ENCODE results near the gene CDKN2B-AS1. TPM values are rescaled to one million over a fixed set of nuclear protein-coding genes. Genes with fewer than 3 reads are reported as not detected.
A peak's percentile ranks its signal among the peaks of the same experiment; 100 is the strongest.

The CDKN2B-AS1 gene
- total RNA-seq, 1 donor: 9.5 TPM

GRCh38 chr9:21996858-21997257 is 2.3 kb downstream of the CDKN2B-AS1 start:
- no peak for DNase-seq (ENCODE audit: low read depth)

DNA sequence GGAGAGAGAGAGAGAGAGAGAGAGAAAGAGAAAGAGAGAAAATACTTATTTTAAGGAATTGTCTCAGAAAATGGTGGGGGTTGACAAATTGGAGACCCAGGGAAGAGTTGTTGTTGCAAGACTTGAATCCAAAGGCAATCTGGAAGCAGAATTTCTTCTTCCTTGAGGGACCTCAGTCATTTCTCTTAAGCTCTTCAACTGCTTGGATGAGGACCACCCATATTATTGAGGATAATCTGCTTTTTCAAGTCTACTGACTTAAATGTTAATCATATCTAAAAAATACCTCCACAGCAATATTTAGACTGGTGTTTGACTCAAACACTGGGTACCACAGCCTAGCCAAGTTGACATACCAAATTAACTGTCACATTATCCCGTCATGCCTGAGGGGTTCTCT is 2.9 kb downstream of the CDKN2B-AS1 start:
- no peak overlapping the region for H3K4me3 ChIP-seq (ENCODE audit: low read depth, low read length)
- no peak for DNase-seq (ENCODE audit: low read depth)
- TF ChIP-seq, protein P1, sequence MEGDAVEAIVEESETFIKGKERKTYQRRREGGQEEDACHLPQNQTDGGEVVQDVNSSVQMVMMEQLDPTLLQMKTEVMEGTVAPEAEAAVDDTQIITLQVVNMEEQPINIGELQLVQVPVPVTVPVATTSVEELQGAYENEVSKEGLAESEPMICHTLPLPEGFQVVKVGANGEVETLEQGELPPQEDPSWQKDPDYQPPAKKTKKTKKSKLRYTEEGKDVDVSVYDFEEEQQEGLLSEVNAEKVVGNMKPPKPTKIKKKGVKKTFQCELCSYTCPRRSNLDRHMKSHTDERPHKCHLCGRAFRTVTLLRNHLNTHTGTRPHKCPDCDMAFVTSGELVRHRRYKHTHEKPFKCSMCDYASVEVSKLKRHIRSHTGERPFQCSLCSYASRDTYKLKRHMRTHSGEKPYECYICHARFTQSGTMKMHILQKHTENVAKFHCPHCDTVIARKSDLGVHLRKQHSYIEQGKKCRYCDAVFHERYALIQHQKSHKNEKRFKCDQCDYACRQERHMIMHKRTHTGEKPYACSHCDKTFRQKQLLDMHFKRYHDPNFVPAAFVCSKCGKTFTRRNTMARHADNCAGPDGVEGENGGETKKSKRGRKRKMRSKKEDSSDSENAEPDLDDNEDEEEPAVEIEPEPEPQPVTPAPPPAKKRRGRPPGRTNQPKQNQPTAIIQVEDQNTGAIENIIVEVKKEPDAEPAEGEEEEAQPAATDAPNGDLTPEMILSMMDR (IDR thresholded peaks at IDR 0.05; ENCODE audit: insufficient read depth, low read depth, low read length): no peak

More at GRCh38 chr9:21996858-21997257, 2.3 kb downstream of the CDKN2B-AS1 start:
- TF ChIP-seq, protein P1 (IDR thresholded peaks at IDR 0.05; ENCODE audit: insufficient read depth, low read depth, low read length): no peak
- no peak overlapping the region for H3K4me3 ChIP-seq (ENCODE audit: low read depth, low read length)

DNA sequence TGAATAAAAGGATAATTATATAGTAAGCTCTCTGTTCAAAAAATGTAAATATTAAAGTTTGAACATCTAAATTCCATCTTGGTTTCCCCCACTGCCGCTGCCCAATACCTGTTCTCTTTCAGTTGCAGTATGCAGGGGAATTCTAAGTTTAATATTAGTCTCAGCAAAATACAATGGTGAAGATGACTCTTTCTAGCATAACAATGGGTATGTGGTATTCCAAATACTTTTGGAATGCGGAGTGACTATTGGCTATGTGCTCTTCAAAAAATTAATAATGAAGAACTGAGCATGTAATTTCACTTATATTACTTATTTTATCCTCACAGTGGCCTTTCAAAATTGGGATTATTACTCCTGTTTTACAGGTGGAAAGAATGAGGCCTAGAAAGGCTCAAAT is 3.4 kb downstream of the CDKN2B-AS1 start:
- TF ChIP-seq, protein P1 (IDR thresholded peaks at IDR 0.05; ENCODE audit: insufficient read depth, low read depth, low read length): no peak
- DNase-seq (ENCODE audit: low read depth): no peak
- H3K4me3 ChIP-seq (ENCODE audit: low read depth, low read length): no peak overlapping the region

DNA sequence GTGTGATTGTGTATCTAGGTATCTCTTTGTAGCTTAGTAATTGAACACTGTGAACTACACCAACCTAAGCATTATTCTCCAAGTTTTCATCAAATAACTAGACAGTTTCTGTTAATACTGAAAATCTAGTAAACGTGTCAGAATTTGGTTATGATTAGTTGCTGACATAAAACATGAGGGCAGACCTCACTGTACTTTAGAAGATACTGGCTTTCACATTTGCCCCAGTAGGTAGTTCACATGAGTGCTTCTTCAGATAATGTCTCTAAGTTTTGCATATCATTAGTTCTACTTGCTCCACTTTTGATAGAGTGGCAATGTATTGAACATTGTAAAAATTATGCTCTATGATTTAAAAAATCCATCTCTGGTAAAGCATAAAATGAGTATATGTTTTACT is 7.4 kb downstream of the CDKN2B-AS1 start:
- TF ChIP-seq, protein P1 (IDR thresholded peaks at IDR 0.05; ENCODE audit: insufficient read depth, low read depth, low read length): no peak
- no peak overlapping the region for H3K4me3 ChIP-seq (ENCODE audit: low read depth, low read length)
- no peak for DNase-seq (ENCODE audit: low read depth)

- peak overlapping the region; percentile 44 for H3K4me3 ChIP-seq (ENCODE audit: low read depth, low read length)
- TF ChIP-seq, protein P1 (IDR thresholded peaks at IDR 0.05; ENCODE audit: insufficient read depth, low read depth, low read length): peak; percentile 6
- no peak for DNase-seq (ENCODE audit: low read depth)
Observed at GRCh38 chr9:22005021-22005701, 10.6 kb downstream of the CDKN2B-AS1 start.

DNA sequence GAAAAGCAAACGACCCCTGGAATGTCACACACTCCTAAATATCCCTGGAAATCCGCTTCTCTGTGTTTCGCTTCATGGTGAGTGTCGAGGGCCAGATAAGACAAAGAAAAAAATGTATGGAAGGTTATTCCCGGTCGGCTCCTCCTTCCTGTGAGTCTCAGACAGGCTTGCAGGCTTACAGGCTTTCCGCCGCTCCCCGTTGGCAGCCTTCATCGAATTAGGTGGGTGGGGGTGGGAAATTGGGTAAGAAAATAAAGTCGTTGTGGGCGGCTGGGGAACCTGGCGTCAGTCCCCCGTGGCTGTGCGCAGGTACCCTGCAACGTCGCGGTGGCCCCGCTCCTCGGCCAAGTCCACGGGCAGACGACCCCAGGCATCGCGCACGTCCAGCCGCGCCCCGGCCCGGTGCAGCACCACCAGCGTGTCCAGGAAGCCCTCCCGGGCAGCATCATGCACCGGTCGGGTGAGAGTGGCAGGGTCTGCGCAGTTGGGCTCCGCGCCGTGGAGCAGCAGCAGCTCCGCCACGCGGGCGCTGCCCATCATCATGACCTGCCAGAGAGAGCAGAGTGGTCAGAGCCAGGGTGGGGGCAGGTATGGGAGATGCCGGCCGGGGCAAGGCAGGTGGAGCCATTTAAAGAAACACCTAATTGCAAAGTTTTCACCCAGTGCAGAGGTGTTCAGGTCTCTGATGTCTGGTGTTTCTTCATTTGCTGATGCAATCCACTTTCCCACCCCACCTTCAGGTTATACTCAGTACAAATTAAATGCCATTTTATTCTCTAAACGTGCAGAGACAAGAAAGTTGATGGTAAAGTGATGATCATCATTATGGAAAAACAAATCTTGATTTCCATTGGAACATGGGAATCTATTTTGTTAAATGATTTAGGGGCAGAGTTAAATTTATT is 11.4 kb downstream of the CDKN2B-AS1 start:
- H3K4me3 ChIP-seq (ENCODE audit: low read depth, low read length): peak overlapping the region; percentile 44
- TF ChIP-seq, protein P1 (IDR thresholded peaks at IDR 0.05; ENCODE audit: insufficient read depth, low read depth, low read length): no peak
- DNase-seq (ENCODE audit: low read depth): peak; percentile 31
